ENCODE data around the gene POU2AF1. TPM values are rescaled to one million over a fixed set of nuclear protein-coding genes. Genes with fewer than 3 reads are reported as not detected.

Gene POU2AF1
- total and polyA plus RNA-seq, 2 of the 13 experiments (the other 11 are each of a cell fraction or from before 2014, with no cell fraction given): 1.9 to 3.6 TPM

DNA sequence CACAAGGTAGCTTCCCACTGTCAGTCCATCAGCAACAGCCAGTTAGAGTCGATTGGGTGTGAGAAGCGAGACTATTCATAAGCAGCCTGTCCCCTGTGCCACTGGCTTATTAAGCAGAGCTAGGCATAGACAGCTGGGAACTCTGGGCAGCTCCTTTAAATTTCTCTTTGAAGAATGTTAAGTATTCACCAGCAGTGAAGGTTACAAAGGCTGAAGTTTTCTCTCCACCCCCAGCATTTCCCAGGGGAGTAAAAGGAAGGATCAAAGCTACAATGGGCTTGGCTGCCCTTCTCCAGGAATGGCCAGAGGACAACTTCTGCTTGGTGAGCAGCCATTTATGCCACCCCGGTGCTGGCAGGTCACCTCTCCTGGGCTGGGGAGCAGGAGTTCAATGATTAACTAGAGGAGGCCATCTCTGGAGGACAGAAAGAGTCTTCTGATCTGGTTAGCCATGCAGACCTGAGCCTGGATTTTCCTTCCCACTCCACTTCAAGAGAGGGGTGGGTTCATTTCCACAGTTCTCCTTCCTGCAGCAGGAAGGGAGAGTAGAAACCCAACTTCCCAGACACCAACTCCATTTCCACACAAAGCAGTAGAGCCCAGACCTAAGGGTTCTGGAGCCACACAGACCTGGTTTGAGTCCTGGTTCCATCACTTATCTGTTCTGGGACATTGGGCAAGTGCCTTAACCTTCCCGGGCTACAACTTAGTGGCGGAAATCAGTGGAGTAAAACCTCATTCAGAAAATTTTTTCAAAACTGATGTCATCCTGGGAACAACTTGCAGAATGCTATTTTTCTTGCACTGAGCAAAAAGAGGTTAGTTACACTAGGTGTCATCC is 58.1 kb downstream of the POU2AF1 start (continued):
- TF ChIP-seq, protein P1, sequence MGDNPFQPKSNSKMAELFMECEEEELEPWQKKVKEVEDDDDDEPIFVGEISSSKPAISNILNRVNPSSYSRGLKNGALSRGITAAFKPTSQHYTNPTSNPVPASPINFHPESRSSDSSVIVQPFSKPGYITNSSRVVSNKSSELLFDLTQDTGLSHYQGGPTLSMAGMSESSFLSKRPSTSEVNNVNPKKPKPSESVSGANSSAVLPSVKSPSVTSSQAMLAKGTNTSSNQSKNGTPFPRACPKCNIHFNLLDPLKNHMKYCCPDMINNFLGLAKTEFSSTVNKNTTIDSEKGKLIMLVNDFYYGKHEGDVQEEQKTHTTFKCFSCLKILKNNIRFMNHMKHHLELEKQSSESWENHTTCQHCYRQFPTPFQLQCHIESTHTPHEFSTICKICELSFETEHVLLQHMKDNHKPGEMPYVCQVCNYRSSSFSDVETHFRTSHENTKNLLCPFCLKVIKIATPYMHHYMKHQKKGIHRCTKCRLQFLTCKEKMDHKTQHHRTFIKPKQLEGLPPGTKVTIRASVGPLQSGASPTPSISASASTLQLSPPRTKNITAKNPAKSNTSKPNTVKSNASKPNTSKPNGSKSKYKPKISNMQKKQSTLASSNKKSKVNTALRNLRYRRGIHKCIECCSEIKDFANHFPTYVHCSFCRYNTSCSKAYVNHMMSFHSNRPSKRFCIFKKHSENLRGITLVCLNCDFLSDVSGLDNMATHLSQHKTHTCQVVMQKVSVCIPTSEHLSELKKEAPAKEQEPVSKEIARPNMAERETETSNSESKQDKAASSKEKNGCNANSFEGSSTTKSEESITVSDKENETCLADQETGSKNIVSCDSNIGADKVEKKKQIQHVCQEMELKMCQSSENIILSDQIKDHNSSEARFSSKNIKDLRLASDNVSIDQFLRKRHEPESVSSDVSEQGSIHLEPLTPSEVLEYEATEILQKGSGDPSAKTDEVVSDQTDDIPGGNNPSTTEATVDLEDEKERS (CRISPR knock-in tag; IDR thresholded peaks at IDR 0.05): 0 out of 2 replicates have a peak, but pooled peaks have one; percentile 11
- TF ChIP-seq, protein P2, sequence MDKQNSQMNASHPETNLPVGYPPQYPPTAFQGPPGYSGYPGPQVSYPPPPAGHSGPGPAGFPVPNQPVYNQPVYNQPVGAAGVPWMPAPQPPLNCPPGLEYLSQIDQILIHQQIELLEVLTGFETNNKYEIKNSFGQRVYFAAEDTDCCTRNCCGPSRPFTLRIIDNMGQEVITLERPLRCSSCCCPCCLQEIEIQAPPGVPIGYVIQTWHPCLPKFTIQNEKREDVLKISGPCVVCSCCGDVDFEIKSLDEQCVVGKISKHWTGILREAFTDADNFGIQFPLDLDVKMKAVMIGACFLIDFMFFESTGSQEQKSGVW (CRISPR knock-in tag; IDR thresholded peaks at IDR 0.05; ENCODE audit: borderline replicate concordance): no peak
- TF ChIP-seq GFI1 (CRISPR knock-in tag; IDR thresholded peaks at IDR 0.05; ENCODE audit: borderline replicate concordance) (no peak), HNF4A (CRISPR knock-in tag; IDR thresholded peaks at IDR 0.05) (no peak), ZFX (CRISPR knock-in tag; IDR thresholded peaks at IDR 0.05; ENCODE audit: low read depth) (no peak; the same call in 1 of the 2 replicates), ZMYM3 (CRISPR knock-in tag; IDR thresholded peaks at IDR 0.05) (no peak), SIX1 (CRISPR knock-in tag; IDR thresholded peaks at IDR 0.05; ENCODE audit: borderline replicate concordance) (no peak), RFXANK (CRISPR knock-in tag; IDR thresholded peaks at IDR 0.05) (no peak), ZNF660 (CRISPR knock-in tag; IDR thresholded peaks at IDR 0.05; ENCODE audit: borderline replicate concordance, low read depth) (no peak), POGZ (CRISPR knock-in tag; IDR thresholded peaks at IDR 0.05) (peak; percentile 72), ARNTL (CRISPR knock-in tag; IDR thresholded peaks at IDR 0.05) (no peak), GTF3A (CRISPR knock-in tag; conservative IDR thresholded peaks at IDR 0.05) (no peak), KDM4B (CRISPR knock-in tag; IDR thresholded peaks at IDR 0.05) (no peak)
- TF ChIP-seq, protein P3, sequence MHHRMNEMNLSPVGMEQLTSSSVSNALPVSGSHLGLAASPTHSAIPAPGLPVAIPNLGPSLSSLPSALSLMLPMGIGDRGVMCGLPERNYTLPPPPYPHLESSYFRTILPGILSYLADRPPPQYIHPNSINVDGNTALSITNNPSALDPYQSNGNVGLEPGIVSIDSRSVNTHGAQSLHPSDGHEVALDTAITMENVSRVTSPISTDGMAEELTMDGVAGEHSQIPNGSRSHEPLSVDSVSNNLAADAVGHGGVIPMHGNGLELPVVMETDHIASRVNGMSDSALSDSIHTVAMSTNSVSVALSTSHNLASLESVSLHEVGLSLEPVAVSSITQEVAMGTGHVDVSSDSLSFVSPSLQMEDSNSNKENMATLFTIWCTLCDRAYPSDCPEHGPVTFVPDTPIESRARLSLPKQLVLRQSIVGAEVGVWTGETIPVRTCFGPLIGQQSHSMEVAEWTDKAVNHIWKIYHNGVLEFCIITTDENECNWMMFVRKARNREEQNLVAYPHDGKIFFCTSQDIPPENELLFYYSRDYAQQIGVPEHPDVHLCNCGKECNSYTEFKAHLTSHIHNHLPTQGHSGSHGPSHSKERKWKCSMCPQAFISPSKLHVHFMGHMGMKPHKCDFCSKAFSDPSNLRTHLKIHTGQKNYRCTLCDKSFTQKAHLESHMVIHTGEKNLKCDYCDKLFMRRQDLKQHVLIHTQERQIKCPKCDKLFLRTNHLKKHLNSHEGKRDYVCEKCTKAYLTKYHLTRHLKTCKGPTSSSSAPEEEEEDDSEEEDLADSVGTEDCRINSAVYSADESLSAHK (CRISPR knock-in tag; IDR thresholded peaks at IDR 0.05; ENCODE audit: borderline replicate concordance): no peak
- TF ChIP-seq, protein P4, sequence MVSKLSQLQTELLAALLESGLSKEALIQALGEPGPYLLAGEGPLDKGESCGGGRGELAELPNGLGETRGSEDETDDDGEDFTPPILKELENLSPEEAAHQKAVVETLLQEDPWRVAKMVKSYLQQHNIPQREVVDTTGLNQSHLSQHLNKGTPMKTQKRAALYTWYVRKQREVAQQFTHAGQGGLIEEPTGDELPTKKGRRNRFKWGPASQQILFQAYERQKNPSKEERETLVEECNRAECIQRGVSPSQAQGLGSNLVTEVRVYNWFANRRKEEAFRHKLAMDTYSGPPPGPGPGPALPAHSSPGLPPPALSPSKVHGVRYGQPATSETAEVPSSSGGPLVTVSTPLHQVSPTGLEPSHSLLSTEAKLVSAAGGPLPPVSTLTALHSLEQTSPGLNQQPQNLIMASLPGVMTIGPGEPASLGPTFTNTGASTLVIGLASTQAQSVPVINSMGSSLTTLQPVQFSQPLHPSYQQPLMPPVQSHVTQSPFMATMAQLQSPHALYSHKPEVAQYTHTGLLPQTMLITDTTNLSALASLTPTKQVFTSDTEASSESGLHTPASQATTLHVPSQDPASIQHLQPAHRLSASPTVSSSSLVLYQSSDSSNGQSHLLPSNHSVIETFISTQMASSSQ (IDR thresholded peaks at IDR 0.05; ENCODE audit: low read depth): peak; percentile 90
- TF ChIP-seq, protein P4 (CRISPR knock-in tag; IDR thresholded peaks at IDR 0.05; ENCODE audit: borderline replicate concordance): peak; percentile 96
- TF ChIP-seq, protein P5, sequence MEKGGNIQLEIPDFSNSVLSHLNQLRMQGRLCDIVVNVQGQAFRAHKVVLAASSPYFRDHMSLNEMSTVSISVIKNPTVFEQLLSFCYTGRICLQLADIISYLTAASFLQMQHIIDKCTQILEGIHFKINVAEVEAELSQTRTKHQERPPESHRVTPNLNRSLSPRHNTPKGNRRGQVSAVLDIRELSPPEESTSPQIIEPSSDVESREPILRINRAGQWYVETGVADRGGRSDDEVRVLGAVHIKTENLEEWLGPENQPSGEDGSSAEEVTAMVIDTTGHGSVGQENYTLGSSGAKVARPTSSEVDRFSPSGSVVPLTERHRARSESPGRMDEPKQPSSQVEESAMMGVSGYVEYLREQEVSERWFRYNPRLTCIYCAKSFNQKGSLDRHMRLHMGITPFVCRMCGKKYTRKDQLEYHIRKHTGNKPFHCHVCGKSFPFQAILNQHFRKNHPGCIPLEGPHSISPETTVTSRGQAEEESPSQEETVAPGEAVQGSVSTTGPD (CRISPR knock-in tag; IDR thresholded peaks at IDR 0.05): no peak
